H9 (cell line): ENCODE data around the gene AKR1C8. TPM values are rescaled to one million over a fixed set of nuclear protein-coding genes. Genes with fewer than 3 reads are reported as not detected.

Experiments
- DNase-seq: peaks from one replicate; pipeline ENCODE4 v3.0.0-alpha.2; 2017
- H2AFZ ChIP-seq: one replicate; pipeline ENCODE4 v1.6.1; 2013; ENCODE audit warnings: mild to moderate bottlenecking, low read length, control low read depth, moderate library complexity
- H2AK5ac ChIP-seq: 2 replicates; pipeline ENCODE4 v1.6.1; 2013; ENCODE audit warnings: low read length, control low read depth, mixed read lengths; ENCODE audit not compliant: insufficient read length
- H2BK120ac ChIP-seq: one replicate; pipeline ENCODE4 v1.6.1; 2013; ENCODE audit warnings: low read depth, mild to moderate bottlenecking, low read length, control low read depth, inconsistent platforms; ENCODE audit not compliant: poor library complexity, severe bottlenecking
- H2BK12ac ChIP-seq: 2 replicates; pipeline ENCODE4 v1.6.1; 2013; ENCODE audit warnings: low read length, control low read depth, mixed read lengths, low read depth; ENCODE audit not compliant: insufficient read length
- H2BK15ac ChIP-seq: 2 replicates; pipeline ENCODE4 v1.6.1; 2013; ENCODE audit warnings: low read depth, low read length, control low read depth
- H2BK20ac ChIP-seq: one replicate; pipeline ENCODE4 v1.6.1; 2013; ENCODE audit warnings: low read depth, mild to moderate bottlenecking, low read length, control low read depth, inconsistent platforms; ENCODE audit not compliant: poor library complexity, severe bottlenecking
- H2BK5ac ChIP-seq: 2 replicates; pipeline ENCODE4 v1.6.1; 2013; ENCODE audit warnings: low read length, control low read depth, mixed read lengths; ENCODE audit not compliant: insufficient read length
- H3K14ac ChIP-seq: 2 replicates; pipeline ENCODE4 v1.6.1; 2013; ENCODE audit warnings: low read length, control low read depth; ENCODE audit not compliant: insufficient read depth
- H3K18ac ChIP-seq: 2 replicates; pipeline ENCODE4 v1.6.1; 2013; ENCODE audit warnings: low read depth, mild to moderate bottlenecking, mixed read lengths, low read length, control low read depth; ENCODE audit not compliant: insufficient read length
- H3K23ac ChIP-seq: 2 replicates; pipeline ENCODE4 v1.6.1; 2013; ENCODE audit warnings: low read length, control low read depth, mixed read lengths, low read depth; ENCODE audit not compliant: insufficient read length
- H3K23me2 ChIP-seq: 2 replicates; pipeline ENCODE4 v1.6.1; 2013; ENCODE audit warnings: low read depth, mild to moderate bottlenecking, mixed read lengths, low read length, control low read depth; ENCODE audit not compliant: insufficient read length, poor library complexity, severe bottlenecking
- H3K27ac ChIP-seq: 2 replicates; pipeline ENCODE4 v1.5.1; 2013; ENCODE audit warnings: low read length, control low read depth, mixed read lengths, low read depth; ENCODE audit not compliant: insufficient read length
- H3K27me3 ChIP-seq: 2 replicates; pipeline ENCODE4 v1.6.1; 2013; ENCODE audit warnings: low read length, control low read depth, inconsistent platforms; ENCODE audit not compliant: insufficient read depth
- H3K4ac ChIP-seq: 2 replicates; pipeline ENCODE4 v1.6.1; 2013; ENCODE audit warnings: low read depth, mild to moderate bottlenecking, control low read depth, inconsistent platforms, low read length, moderate library complexity
- H3K4me1 ChIP-seq: 2 replicates; pipeline ENCODE4 v1.6.1; 2013; ENCODE audit warnings: low read length, control low read depth, inconsistent platforms; ENCODE audit not compliant: insufficient read depth
- H3K4me2 ChIP-seq: 2 replicates; pipeline ENCODE4 v1.6.1; 2013; ENCODE audit warnings: low read length, control low read depth, mixed read lengths; ENCODE audit not compliant: insufficient read length, insufficient read depth
- H3K56ac ChIP-seq: 2 replicates; pipeline ENCODE4 v1.6.1; 2013; ENCODE audit warnings: low read depth, mild to moderate bottlenecking, mixed read lengths, low read length, control low read depth; ENCODE audit not compliant: insufficient read length
- H3K79me1 ChIP-seq: 2 replicates; pipeline ENCODE4 v1.6.1; 2013; ENCODE audit warnings: low read depth, mild to moderate bottlenecking, moderate library complexity, low read length, control low read depth, inconsistent platforms; ENCODE audit not compliant: insufficient read depth, poor library complexity, severe bottlenecking
- H3K79me2 ChIP-seq: 2 replicates; pipeline ENCODE4 v1.6.1; 2013; ENCODE audit warnings: low read length, control low read depth, inconsistent platforms; ENCODE audit not compliant: insufficient read depth
- H3K9ac ChIP-seq: 2 replicates; pipeline ENCODE4 v1.6.1; 2013; ENCODE audit warnings: low read length, control low read depth, mixed read lengths; ENCODE audit not compliant: insufficient read length; ENCODE audit errors: extremely low read depth
- H3K9me3 ChIP-seq: one replicate; pipeline ENCODE4 v1.6.1; 2013; ENCODE audit warnings: low read depth, low read length, inconsistent platforms; ENCODE audit not compliant: control insufficient read depth
- H3T11ph ChIP-seq: one replicate; pipeline ENCODE4 v1.6.1; 2013; ENCODE audit warnings: mild to moderate bottlenecking, low read length, control low read depth, inconsistent platforms
- H4K20me1 ChIP-seq: one replicate; pipeline ENCODE4 v1.6.1; 2013; ENCODE audit not compliant: control insufficient read depth, insufficient read length, insufficient read depth
- H4K5ac ChIP-seq: 2 replicates; pipeline ENCODE4 v1.6.1; 2013; ENCODE audit warnings: low read depth, mild to moderate bottlenecking, mixed read lengths, low read length, control low read depth; ENCODE audit not compliant: insufficient read length
- H4K8ac ChIP-seq: replicated peaks from 2 replicates; pipeline ENCODE4 v1.6.1; 2013; ENCODE audit warnings: low read length, control low read depth, mixed read lengths, low read depth; ENCODE audit not compliant: insufficient read length
- H4K91ac ChIP-seq: 2 replicates; pipeline ENCODE4 v1.6.1; 2013; ENCODE audit warnings: low read depth, mild to moderate bottlenecking, moderate library complexity, mixed read lengths, low read length, control low read depth; ENCODE audit not compliant: insufficient read length
- H3K27ac Mint-ChIP-seq, 3 experiments: 2 replicates in 2 of 3; 3 replicates in 1 of 3; pipeline ENCODE4 v1.8.0; 2020 to 2021; ENCODE audit warnings: mixed read lengths in 3 of 3, mild to moderate bottlenecking in 1 of 3, moderate library complexity in 1 of 3
- H3K27me3 Mint-ChIP-seq: 2 replicates; pipeline ENCODE4 v1.8.0; 2021; ENCODE audit warnings: low read depth, mild to moderate bottlenecking, moderate library complexity, mixed read lengths
- H3K36me3 Mint-ChIP-seq, 3 experiments: 2 replicates in 2 of 3; 3 replicates in 1 of 3; pipeline ENCODE4 v1.8.0; 2020 to 2021; ENCODE audit warnings: low read depth in 3 of 3, mixed read lengths in 3 of 3; ENCODE audit not compliant: insufficient read depth in 1 of 3
- H3K4me1 Mint-ChIP-seq, 2 experiments: 2 replicates each; pipeline ENCODE4 v1.8.0; 2020; ENCODE audit warnings: mixed read lengths in 2 of 2
- H3K4me3 Mint-ChIP-seq, 2 experiments: 2 replicates in 1 of 2; 3 replicates in 1 of 2; pipeline ENCODE4 v1.8.0; 2020 to 2021; ENCODE audit warnings: mild to moderate bottlenecking in 2 of 2, mixed read lengths in 2 of 2, moderate library complexity in 1 of 2
- H3K9me3 Mint-ChIP-seq, 2 experiments: 2 replicates in 1 of 2; 3 replicates in 1 of 2; pipeline ENCODE4 v1.8.0; 2020; ENCODE audit warnings: mild to moderate bottlenecking in 2 of 2, mixed read lengths in 2 of 2, moderate library complexity in 1 of 2
- CTCF ChIP-seq: fragments of 200-600 bp; sonication (generic); conservative IDR thresholded peaks from 3 replicates; pipeline ENCODE4 v1.8.0; 2021; ENCODE audit warnings: antibody characterized with exemption, mild to moderate bottlenecking
- WGBS: extraction: QIAGEN DNeasy Blood & Tissue Kit; methylation state at CpG from one replicate; pipeline ENCODE4 v1.1.7; 2013; ENCODE audit warnings: missing lambda C conversion rate, low lambda C conversion rate, mixed read lengths; ENCODE audit not compliant: insufficient read length; ENCODE audit errors: extremely low coverage; 5-methylcytosine and 5-hydroxymethylcytosine counted together
- total RNA-seq: library from RNA; stranded (reverse); gene quantifications from 2 replicates; pipeline ENCODE4 v1.2.1, GENCODE V29; 2021

AKR1C8 gene
- total RNA-seq, 1 experiment from 2014 or later = not detected

- no peaks in the 10 kb centered on the region for H3K9me3 ChIP-seq
- Mint-ChIP-seq H3K4me3 (no peak overlapping the region), H3K9me3 (peaks cover 40 to 61% of the 10 kb centered on the region in 2 experiments), H3K27ac (no peak overlapping the region), H3K27me3 (no peaks in the 10 kb centered on the region; the same call in none of the 2 replicates), H3K36me3 (peaks cover 9 to 14% (median 9%) of the 10 kb centered on the region in 3 experiments), H3K4me1 (no peaks in the 10 kb centered on the region)
- H2BK20ac ChIP-seq = no peak overlapping the region
- no peaks in the 10 kb centered on the region for H3K27me3 ChIP-seq
- no CpG with 5 or more reads among the region's 1 CpG for WGBS
- H3K23me2 ChIP-seq = no peaks in the 10 kb centered on the region
- H3K23ac ChIP-seq = no peak overlapping the region
- no peak for DNase-seq
- H3T11ph ChIP-seq = no peak overlapping the region
- no peak overlapping the region for H2AK5ac ChIP-seq
- no peak overlapping the region for H2AFZ ChIP-seq
- no peak overlapping the region for H3K18ac ChIP-seq
- H4K8ac ChIP-seq = no peak overlapping the region
- no peak overlapping the region for H3K4ac ChIP-seq
- H3K79me1 ChIP-seq = no peaks in the 10 kb centered on the region
- no peak overlapping the region for H3K56ac ChIP-seq
- no peak overlapping the region for H2BK5ac ChIP-seq
- H3K9ac ChIP-seq = no peak overlapping the region
- H4K5ac ChIP-seq = no peak overlapping the region
- no peak overlapping the region for H3K27ac ChIP-seq
- H3K79me2 ChIP-seq = no peaks in the 10 kb centered on the region
- no peak overlapping the region for H2BK15ac ChIP-seq
- H3K14ac ChIP-seq = no peak overlapping the region
- no peaks in the 10 kb centered on the region for H4K20me1 ChIP-seq
- H4K91ac ChIP-seq = no peak overlapping the region
- no peak overlapping the region for H3K4me2 ChIP-seq
- no peaks in the 10 kb centered on the region for H3K4me1 ChIP-seq
- H2BK120ac ChIP-seq = no peak overlapping the region
- TF ChIP-seq CTCF = no peak
- H2BK12ac ChIP-seq = no peak overlapping the region
Measured at GRCh38 chr10:5106553-5106952, 78.4 kb downstream of the AKR1C8 start.
